Muscle of back (tissue), 13 donors: Measurements from ENCODE around the gene SUMO2. TPM values are rescaled to one million over a fixed set of nuclear protein-coding genes. Genes with fewer than 3 reads are reported as not detected.
"Not testable (repeated sequence)": the region's sequence is repeated elsewhere in the genome, so short reads cannot be mapped to it uniquely, and the experiment has no call there.

Experiments
- DNase-seq, 3 donors: peaks; one replicate each; pipeline versions ENCODE4 v3.0.0 to v3.0.0-alpha.2; 2013
- long read RNA-seq, 9 donors: transcript quantifications; one replicate each; lab custom pipeline, GENCODE V29; 2026
- polyA plus RNA-seq, 10 donors: library from polyadenylated mRNA; unstranded; fragments of 120-200 nt; gene quantifications; one replicate each; pipeline ENCODE4 v1.2.1, GENCODE V29; 2013; ENCODE audit not compliant: insufficient read length in 10 of 10

The SUMO2 gene
- polyA plus RNA-seq: 100 to 1,000 TPM; 324 to 484 (median 381) TPM
- long read RNA-seq, donor 1, transcript SUMO2-202 (4 exons, 3,190 nt): major isoform, 164 of 181 reads
- long read RNA-seq, donor 1, partial matches to known transcripts: 13 of 181 reads
- long read RNA-seq, donor 1, other reads (novel, unspliced or antisense): 0 of 181 reads
- long read RNA-seq, donor 2, transcript SUMO2-202 (4 exons, 3,190 nt): major isoform, 125 of 138 reads
- long read RNA-seq, donor 2, partial matches to known transcripts: 9 of 138 reads
- long read RNA-seq, donor 2, other reads (novel, unspliced or antisense): 0 of 138 reads
- long read RNA-seq, donor 3: 0 reads
- long read RNA-seq, donor 4, transcript SUMO2-202 (4 exons, 3,190 nt): major isoform, 97 of 113 reads
- long read RNA-seq, donor 4, partial matches to known transcripts: 15 of 113 reads
- long read RNA-seq, donor 4, other reads (novel, unspliced or antisense): 0 of 113 reads
- long read RNA-seq, donor 5, transcript SUMO2-202 (4 exons, 3,190 nt): major isoform, 234 of 251 reads
- long read RNA-seq, donor 5, partial matches to known transcripts: 11 of 251 reads
- long read RNA-seq, donor 5, other reads (novel, unspliced or antisense): 0 of 251 reads
- long read RNA-seq, donor 6, transcript SUMO2-202 (4 exons, 3,190 nt): major isoform, 181 of 198 reads
- long read RNA-seq, donor 6, partial matches to known transcripts: 13 of 198 reads
- long read RNA-seq, donor 6, other reads (novel, unspliced or antisense): 0 of 198 reads
- long read RNA-seq, donor 7, transcript SUMO2-202 (4 exons, 3,190 nt): major isoform, 113 of 130 reads
- long read RNA-seq, donor 7, partial matches to known transcripts: 12 of 130 reads
- long read RNA-seq, donor 7, other reads (novel, unspliced or antisense): 0 of 130 reads
- long read RNA-seq, donor 8, transcript SUMO2-202 (4 exons, 3,190 nt): major isoform, 166 of 177 reads
- long read RNA-seq, donor 8, partial matches to known transcripts: 9 of 177 reads
- long read RNA-seq, donor 8, other reads (novel, unspliced or antisense): 0 of 177 reads
- long read RNA-seq, donor 9, transcript SUMO2-202 (4 exons, 3,190 nt): major isoform, 28 of 29 reads
- long read RNA-seq, donor 9, partial matches to known transcripts: 0 of 29 reads
- long read RNA-seq, donor 9, other reads (novel, unspliced or antisense): 0 of 29 reads

- peak; percentile 96 to 98 (median 97) for DNase-seq
Observed at GRCh38 chr17:75182569-75183436, at the start of gene SUMO2. SUMO2 (minus strand) TSS chr17:75182959; CDS start chr17:75182834, 125 bp downstream.

GRCh38 chr17:75231741-75232464 is 49.1 kb upstream of the SUMO2 start:
- no peak for DNase-seq

- DNase-seq: no peak
Observed at GRCh38 chr17:75231071-75231470, 48.3 kb upstream of the SUMO2 start.

GRCh38 chr17:75228847-75229246 is 46.1 kb upstream of the SUMO2 start:
- DNase-seq: no peak

- no peak for DNase-seq
Observed at GRCh38 chr17:75228305-75228704, 45.5 kb upstream of the SUMO2 start.

- no peak for DNase-seq
Observed at GRCh38 chr17:75227729-75228128, 45.0 kb upstream of the SUMO2 start.

- no peak for DNase-seq
Observed at GRCh38 chr17:75225016-75225415, 42.3 kb upstream of the SUMO2 start.

GRCh38 chr17:75219815-75220214 is 37.1 kb upstream of the SUMO2 start:
- DNase-seq: no peak

- no peak for DNase-seq
Observed at GRCh38 chr17:75218131-75218530, 35.4 kb upstream of the SUMO2 start.

GRCh38 chr17:75209061-75209460 is 26.3 kb upstream of the SUMO2 start:
- DNase-seq: no peak

- DNase-seq: no peak
Observed at GRCh38 chr17:75208161-75208560, 25.4 kb upstream of the SUMO2 start.

- no peak for DNase-seq
Observed at GRCh38 chr17:75207760-75208159, 25.0 kb upstream of the SUMO2 start.

GRCh38 chr17:75207050-75207407 is 24.3 kb upstream of the SUMO2 start:
- not testable (repeated sequence) for DNase-seq

- no peak for DNase-seq
Observed at GRCh38 chr17:75205793-75206163, 23.0 kb upstream of the SUMO2 start.

GRCh38 chr17:75205037-75205792 is 22.5 kb upstream of the SUMO2 start, which contains the start of gene NUP85:
NUP85 (plus strand) TSS chr17:75205679; CDS start chr17:75205762, 83 bp downstream.
- peak; percentile 94 to 98 (median 96) for DNase-seq

- no peak for DNase-seq
Observed at GRCh38 chr17:75199886-75200618, 17.3 kb upstream of the SUMO2 start.

GRCh38 chr17:75194879-75195278 is 12.1 kb upstream of the SUMO2 start:
- DNase-seq: no peak

- peak in 1 of 3 donors; percentile 26 for DNase-seq
Observed at GRCh38 chr17:75191584-75191983, 8.8 kb upstream of the SUMO2 start.

GRCh38 chr17:75188614-75189013 is 5.9 kb upstream of the SUMO2 start:
- DNase-seq: no peak
